ENCODE measurements around the gene SIRT6.
"Not testable (repeated sequence)": the region's sequence is repeated elsewhere in the genome, so short reads cannot be mapped to it uniquely, and the experiment has no call there.

SIRT6 gene

GRCh38 chr19:4199699-4200293, 17.4 kb upstream of the SIRT6 start:
- no peak for DNase-seq (ENCODE audit: low read depth)

- DNase-seq (ENCODE audit: low read depth) = no peak
Observed at GRCh38 chr19:4198467-4199126, 16.2 kb upstream of the SIRT6 start.

- no peak for DNase-seq (ENCODE audit: low read depth)
Observed at GRCh38 chr19:4197625-4198466, 15.5 kb upstream of the SIRT6 start.

DNA sequence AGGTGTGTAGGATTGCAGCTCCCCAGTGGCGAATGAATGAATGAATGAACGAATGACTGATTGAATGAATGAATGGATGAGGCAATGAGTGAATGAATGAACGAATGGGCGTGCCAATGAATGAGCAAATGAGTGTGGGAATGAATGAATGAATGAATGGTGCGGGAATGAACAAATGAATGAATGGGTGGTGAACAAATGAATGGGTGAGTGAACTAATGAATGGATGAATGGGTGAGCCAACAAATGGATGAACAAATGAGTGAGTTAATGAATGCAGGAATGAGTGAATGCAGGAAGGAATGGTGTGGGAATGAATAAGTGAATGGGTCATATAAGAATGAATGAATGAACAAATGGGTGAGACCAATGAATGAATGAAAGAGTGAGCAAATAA, 14.9 kb upstream of the SIRT6 start:
- DNase-seq (ENCODE audit: low read depth) = no peak

- DNase-seq (ENCODE audit: low read depth) = no peak
Observed at GRCh38 chr19:4196587-4197148, 14.3 kb upstream of the SIRT6 start.

- DNase-seq (ENCODE audit: low read depth) = no peak
Observed at GRCh38 chr19:4196009-4196408, 13.6 kb upstream of the SIRT6 start.

GRCh38 chr19:4194353-4194752, 12.0 kb upstream of the SIRT6 start:
- DNase-seq (ENCODE audit: low read depth) = no peak

DNA sequence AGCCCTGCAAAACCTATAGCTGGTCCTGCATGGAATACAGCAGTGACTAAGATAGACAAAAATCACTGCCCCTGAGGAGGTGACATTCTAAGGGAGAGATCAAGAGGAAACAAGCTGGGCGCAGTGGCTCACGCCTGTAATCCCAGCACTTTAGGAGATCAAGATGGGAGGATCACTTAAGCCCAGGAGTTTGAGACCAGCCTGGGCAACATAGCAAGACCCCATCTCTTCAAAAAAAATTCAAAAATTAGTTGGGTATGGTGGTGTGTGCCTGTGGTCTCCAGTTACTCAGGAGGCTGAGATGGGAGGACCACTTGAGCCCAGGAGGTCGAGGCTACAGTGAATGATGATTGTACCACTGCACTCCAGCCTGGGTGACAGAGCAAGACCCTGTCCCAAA, 10.2 kb upstream of the SIRT6 start:
- not testable (repeated sequence) for DNase-seq (ENCODE audit: low read depth)

DNA sequence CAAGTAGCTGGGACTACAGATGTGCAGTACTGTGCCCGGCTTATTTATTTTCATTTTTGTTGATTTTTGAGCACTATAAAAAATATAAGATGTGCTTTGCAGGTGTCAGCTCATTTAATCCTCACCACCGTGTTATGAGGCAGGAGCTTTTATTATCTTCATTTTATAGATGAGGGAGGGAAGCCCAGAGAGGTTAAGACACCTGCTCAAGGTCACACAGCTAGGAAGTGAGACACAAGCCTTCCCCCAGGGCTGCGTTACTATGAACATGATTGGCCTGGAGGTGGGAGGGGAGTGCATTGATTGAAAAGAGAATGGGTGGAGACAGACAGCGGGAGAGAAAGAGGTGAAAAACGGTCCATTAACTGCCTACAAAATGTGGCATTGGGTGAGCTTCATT, 7.3 kb upstream of the SIRT6 start:
- no peak for DNase-seq (ENCODE audit: low read depth)

DNA sequence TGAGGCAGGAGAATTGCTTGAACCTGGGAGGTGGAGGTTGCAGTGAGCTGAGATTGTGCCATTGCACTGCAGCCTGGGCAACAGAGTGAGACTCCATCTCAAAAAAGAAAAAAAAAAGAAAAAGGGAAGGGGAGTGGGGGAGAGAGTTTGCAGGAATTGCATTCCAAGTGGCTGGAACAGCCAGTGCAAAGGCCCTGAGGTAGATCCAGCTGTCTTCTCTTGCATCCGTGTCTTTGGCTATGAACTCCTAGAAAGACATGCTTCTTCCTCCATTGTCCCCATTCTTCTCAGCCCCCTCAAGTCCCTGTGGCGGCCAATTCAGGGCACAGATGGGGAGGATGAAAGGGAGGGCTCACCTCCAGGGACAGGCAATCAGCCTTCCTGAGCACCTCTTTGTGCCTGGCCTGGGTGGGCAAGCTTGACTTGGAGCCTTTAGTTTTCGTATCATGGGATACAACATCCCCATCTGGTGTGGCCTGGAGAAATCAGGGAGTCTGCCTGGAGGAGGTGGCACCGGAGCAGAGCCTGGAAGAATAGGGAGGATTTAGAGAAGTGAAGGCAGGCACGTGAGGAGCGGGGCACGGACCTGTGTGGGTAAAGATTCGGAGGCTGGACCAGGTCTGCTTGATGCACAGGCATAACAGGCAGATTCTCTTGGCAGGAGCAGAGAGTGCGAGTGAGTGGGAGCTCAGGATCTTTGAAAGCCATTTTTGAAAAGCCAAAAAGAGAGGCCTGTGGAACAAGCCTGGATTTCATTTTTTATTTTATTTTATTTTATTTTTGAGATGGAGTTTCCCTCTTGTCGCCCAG, 5.2 kb upstream of the SIRT6 start:
- DNase-seq (ENCODE audit: low read depth) = no peak

DNA sequence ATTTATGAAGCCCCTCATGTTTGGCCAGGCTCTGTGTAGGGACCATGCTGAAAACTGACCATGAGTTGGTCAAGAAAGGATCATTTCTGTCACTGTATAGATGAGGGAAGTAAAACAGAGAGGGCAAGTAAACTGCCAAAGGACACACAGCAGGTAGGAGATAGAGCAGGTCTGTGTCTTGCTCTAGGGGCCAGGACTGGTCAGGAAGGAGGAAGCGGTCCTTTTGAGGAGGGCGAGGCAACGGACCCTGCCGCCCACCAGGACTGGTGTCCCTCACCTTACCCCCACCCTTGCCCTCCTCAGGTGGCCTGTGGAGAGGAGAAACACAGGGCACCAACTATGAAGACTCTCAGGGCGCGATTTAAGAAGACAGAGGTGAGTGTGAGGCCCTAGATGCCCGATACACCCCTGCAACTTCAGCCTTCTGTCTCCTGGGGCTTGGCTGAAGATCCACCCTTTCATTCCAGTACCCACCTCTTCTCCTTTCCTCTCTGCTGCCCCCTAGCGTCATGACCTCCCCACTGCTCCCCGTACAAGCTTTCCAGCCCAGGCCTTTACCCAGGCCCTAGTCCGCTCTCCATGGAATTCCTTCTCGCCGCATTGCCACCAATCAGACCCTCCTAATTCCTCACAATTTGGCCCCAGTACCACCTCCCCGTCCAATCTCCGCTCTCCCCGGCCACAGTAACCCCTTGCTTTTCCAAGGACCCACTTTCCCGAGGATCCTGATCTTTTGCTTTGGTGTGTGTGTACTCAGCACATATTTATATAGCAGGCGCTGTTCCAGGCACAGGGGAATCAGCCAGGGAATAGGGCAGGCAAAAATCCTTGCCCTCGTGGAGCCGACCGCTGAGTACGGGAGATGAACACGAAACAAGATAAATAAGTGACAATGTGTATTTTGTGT, 4.0 kb upstream of the SIRT6 start:
- peak; percentile 62 for DNase-seq (ENCODE audit: low read depth)

GRCh38 chr19:4185413-4186086, 3.2 kb upstream of the SIRT6 start:
- DNase-seq (ENCODE audit: low read depth) = no peak

- no peak for DNase-seq (ENCODE audit: low read depth)
Observed at GRCh38 chr19:4184718-4185352, 2.5 kb upstream of the SIRT6 start.

DNA sequence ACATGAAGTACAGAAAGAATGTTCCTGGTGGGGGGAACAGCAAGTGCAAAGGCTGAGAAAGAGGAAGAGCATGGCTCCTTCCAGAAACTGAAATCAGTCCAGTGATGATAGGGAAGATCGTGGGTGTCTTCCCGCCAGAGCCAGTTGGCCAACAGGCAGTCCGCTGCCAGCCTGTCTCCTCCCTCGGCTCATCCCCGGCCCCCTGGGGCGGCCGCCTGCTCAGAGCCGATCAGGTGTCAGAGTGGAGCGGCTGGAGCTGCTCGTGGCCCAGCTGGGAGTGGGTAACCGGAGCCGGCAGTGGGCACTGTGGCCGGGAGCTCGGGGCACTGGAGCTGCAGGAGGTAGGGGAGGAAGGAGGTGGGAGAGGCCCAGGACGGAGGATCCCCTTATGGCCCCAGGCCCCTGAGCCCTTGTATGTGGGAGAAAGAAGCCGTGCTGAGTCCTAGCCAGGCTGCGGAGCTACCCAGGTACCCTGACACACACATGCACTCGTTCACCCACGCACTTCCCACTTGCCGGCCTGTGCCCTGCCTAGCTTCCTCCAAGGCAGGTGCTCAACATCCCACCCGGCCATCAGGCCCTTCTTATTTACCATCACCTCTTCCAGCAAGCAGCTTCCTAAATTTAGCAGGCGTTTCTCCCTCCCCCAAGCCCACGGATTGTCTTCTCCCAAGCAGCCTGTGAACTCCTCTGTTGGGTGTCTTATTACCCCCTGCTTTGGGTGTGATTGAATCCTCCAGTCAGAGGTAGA, 1.8 kb upstream of the SIRT6 start:
- DNase-seq (ENCODE audit: low read depth) = no peak

DNA sequence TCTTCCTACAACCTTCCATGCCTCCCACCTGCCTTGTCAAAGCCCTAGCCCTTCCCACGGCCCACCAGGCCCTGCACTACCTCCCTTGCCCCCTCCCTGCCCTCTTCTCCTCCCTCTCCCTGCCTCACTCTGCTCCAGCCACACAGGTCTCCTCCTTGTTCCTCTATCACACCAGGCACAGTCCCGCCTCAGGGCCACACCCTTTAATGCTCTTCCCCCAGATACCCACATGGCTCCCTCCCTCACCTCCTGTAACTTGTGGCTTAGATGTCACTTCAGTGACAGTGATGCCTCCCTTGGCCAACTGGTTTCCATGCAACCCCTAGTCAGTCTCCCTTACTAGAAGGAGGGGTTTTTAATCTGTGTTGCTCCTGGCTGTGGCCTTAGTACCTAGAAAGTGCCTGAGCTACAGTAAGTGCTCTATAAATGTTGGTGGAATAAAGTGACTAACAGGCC, 1.3 kb downstream of the SIRT6 start:
- DNase-seq (ENCODE audit: low read depth) = no peak

- DNase-seq (ENCODE audit: low read depth) = no peak
Observed at GRCh38 chr19:4178990-4179389, 3.4 kb downstream of the SIRT6 start.

- DNase-seq (ENCODE audit: low read depth) = no peak
Observed at GRCh38 chr19:4177146-4177545, 5.2 kb downstream of the SIRT6 start.

- DNase-seq (ENCODE audit: low read depth) = no peak
Observed at GRCh38 chr19:4175669-4175931, 6.8 kb downstream of the SIRT6 start.

- DNase-seq (ENCODE audit: low read depth) = no peak
Observed at GRCh38 chr19:4174895-4175668, 7.3 kb downstream of the SIRT6 start.
